Caco-2 (cell line): Measurements from ENCODE around the gene LRRK1. TPM values are rescaled to one million over a fixed set of nuclear protein-coding genes. Genes with fewer than 3 reads are reported as not detected.

ENCODE experiments used
- BruUV-seq: library from RNA; stranded (reverse); fragments of 400-500 nt; replicated peaks from 2 replicates; lab custom pipeline; 2021; lab: Mats Ljungman, UMichigan
- CTCF ChIA-PET: fragments of 300-600 bp; sonication (Branson Sonifier 250); formaldehyde crosslinking; loops from one replicate; lab custom pipeline; 2022; ENCODE audit warnings: antibody characterized with exemption; lab: Charles Lee
- POLR2A ChIA-PET: fragments of 300-600 bp; sonication (Branson Sonifier 250); formaldehyde crosslinking; loops from one replicate; lab custom pipeline; 2022; ENCODE audit warnings: antibody characterized with exemption; lab: Charles Lee
- DNase-seq, 2 experiments: peaks; one replicate each; pipeline versions ENCODE4 v3.0.0 to v3.0.0-alpha.2; 2020 to 2022
- H3K27me3 ChIP-seq: replicated peaks from 2 replicates; pipeline ENCODE4 v1.6.0; 2011; ENCODE audit warnings: low read length; ENCODE audit not compliant: control insufficient read depth, insufficient read depth
- H3K36me3 ChIP-seq: 2 replicates; pipeline ENCODE4 v1.5.1; 2011; ENCODE audit warnings: low read length; ENCODE audit not compliant: control insufficient read depth, insufficient read depth
- H3K4me1 ChIP-seq: fragments of 250-450 bp; sonication (Bioruptor Pico); 2 replicates; pipeline ENCODE4 v1.5.1; 2020; ENCODE audit warnings: mild to moderate bottlenecking
- H3K4me3 ChIP-seq: 2 replicates; pipeline ENCODE4 v1.5.1; 2011; ENCODE audit warnings: low read depth, mild to moderate bottlenecking, control low read depth, low read length
- H3K9me3 ChIP-seq: fragments of 250-450 bp; sonication (Bioruptor Pico); 2 replicates; pipeline ENCODE4 v1.5.1; 2020; ENCODE audit warnings: mild to moderate bottlenecking, moderate library complexity
- H3K27ac Mint-ChIP-seq: one replicate; pipeline ENCODE4 v1.8.0; 2022; ENCODE audit warnings: mixed read lengths; ENCODE audit not compliant: unreplicated experiment
- H3K27me3 Mint-ChIP-seq: one replicate; pipeline ENCODE4 v1.8.0; 2022; ENCODE audit warnings: mixed read lengths; ENCODE audit not compliant: insufficient read depth, unreplicated experiment
- H3K36me3 Mint-ChIP-seq: one replicate; pipeline ENCODE4 v1.8.0; 2022; ENCODE audit warnings: mild to moderate bottlenecking, mixed read lengths; ENCODE audit not compliant: insufficient read depth, unreplicated experiment
- H3K4me1 Mint-ChIP-seq: one replicate; pipeline ENCODE4 v1.8.0; 2022; ENCODE audit warnings: low read depth, mixed read lengths; ENCODE audit not compliant: unreplicated experiment
- H3K4me3 Mint-ChIP-seq: one replicate; pipeline ENCODE4 v1.8.0; 2022; ENCODE audit warnings: mild to moderate bottlenecking, moderate library complexity, mixed read lengths; ENCODE audit not compliant: unreplicated experiment
- H3K9me3 Mint-ChIP-seq: one replicate; pipeline ENCODE4 v1.8.0; 2022; ENCODE audit warnings: mixed read lengths; ENCODE audit not compliant: unreplicated experiment
- CTCF ChIP-seq, 2 experiments: fragments of 200-600 bp in 1 of 2; IDR thresholded peaks; 1 replicate in 1 of 2; 2 replicates in 1 of 2; pipeline versions ENCODE4 v1.5.1 to v1.8.0; 2011 to 2022; ENCODE audit warnings: antibody characterized with exemption in 1 of 2, control low read depth in 1 of 2, inconsistent platforms in 1 of 2, low read depth in 1 of 2, low read length in 1 of 2, mild to moderate bottlenecking in 1 of 2, moderate library complexity in 1 of 2; ENCODE audit not compliant: insufficient read depth in 1 of 2, severe bottlenecking in 1 of 2, unreplicated experiment in 1 of 2
- intact Hi-C: fragments of 100-400 bp; cut with micrococcal nuclease; formaldehyde crosslinking; loops from one replicate; pipeline ENCODE4 v1.10.0; 2022; ENCODE audit not compliant: unreplicated experiment
- total RNA-seq: library from RNA; stranded (reverse); gene quantifications from 2 replicates; pipeline ENCODE4 v1.2.3, GENCODE V29; 2022

The LRRK1 gene
- total RNA-seq, 1 experiment from 2014 or later = 12.0 TPM

- no peaks in the 10 kb centered on the region for H3K36me3 ChIP-seq
- no peaks in the 10 kb centered on the region for H3K9me3 Mint-ChIP-seq
- no peaks in the 10 kb centered on the region for H3K27me3 ChIP-seq
- no peak overlapping the region for H3K27ac Mint-ChIP-seq
- H3K27me3 Mint-ChIP-seq = no peaks in the 10 kb centered on the region
- peaks cover 6% of the 10 kb centered on the region for H3K4me1 Mint-ChIP-seq
- TF ChIP-seq CTCF (IDR thresholded peaks at IDR 0.05; ENCODE audit: insufficient read depth in 1 of 2, low read depth in 1 of 2, low read length in 1 of 2, severe bottlenecking in 1 of 2, unreplicated experiment in 1 of 2) = no peak
- H3K9me3 ChIP-seq = no peaks in the 10 kb centered on the region
- no peaks in the 10 kb centered on the region for H3K36me3 Mint-ChIP-seq
- DNase-seq = peak in 1 of 2 experiments; percentile 43
- no peaks in the 10 kb centered on the region for H3K4me1 ChIP-seq
- intact Hi-C loops = loop anchor here (5.0 kb wide), 2 partner anchors 292 to 338 kb away; no protein-coding TSS in a partner anchor
- peak overlapping the region; percentile 74 for H3K4me3 Mint-ChIP-seq
- ChIA-PET POLR2A (no interaction called here), CTCF (interaction anchor here (0.7 to 1.7 kb wide), 4 partner anchors 9 to 88 kb away, joined by 3 to 11 read pairs (median 4); no protein-coding TSS in a partner anchor)
- BruUV-seq = no TSS peak
- H3K4me3 ChIP-seq = peak overlapping the region; percentile 83
Measured at GRCh38 chr15:100919481-100920405, 586 bp downstream of the LRRK1 start.

- Histone ChIP-seq H3K4me3 (no peak overlapping the region), H3K27me3 (no peaks in the 10 kb centered on the region), H3K36me3 (no peaks in the 10 kb centered on the region), H3K9me3 (no peaks in the 10 kb centered on the region), H3K4me1 (no peaks in the 10 kb centered on the region)
- DNase-seq = no peak
- intact Hi-C loops = no loop called here
- ChIA-PET CTCF (interaction anchor here (0.7 to 1.4 kb wide), 3 partner anchors 27 to 87 kb away, joined by 3 to 5 read pairs (median 4); no protein-coding TSS in a partner anchor), POLR2A (no interaction called here)
- no peaks in the 10 kb centered on the region for H3K27me3 Mint-ChIP-seq
- TF ChIP-seq CTCF (IDR thresholded peaks at IDR 0.05; ENCODE audit: insufficient read depth in 1 of 2, low read depth in 1 of 2, low read length in 1 of 2, severe bottlenecking in 1 of 2, unreplicated experiment in 1 of 2) = no peak
- no peaks in the 10 kb centered on the region for H3K9me3 Mint-ChIP-seq
- H3K4me1 Mint-ChIP-seq = peaks cover 6% of the 10 kb centered on the region
- no peaks in the 10 kb centered on the region for H3K36me3 Mint-ChIP-seq
- H3K4me3 Mint-ChIP-seq = peak overlapping the region; percentile 74
- H3K27ac Mint-ChIP-seq = no peak overlapping the region
- no TSS peak for BruUV-seq
Measured at GRCh38 chr15:100920516-100921135, 1.5 kb downstream of the LRRK1 start.
